Activated CD4-positive, alpha-beta memory T cell treated with anti-CD3 and anti-CD28 coated beads for 36 hours (primary cell): Measurements from ENCODE around the gene SPATA2L. TPM values are rescaled to one million over a fixed set of nuclear protein-coding genes. Genes with fewer than 3 reads are reported as not detected.
A peak's percentile ranks its signal among the peaks of the same experiment; 100 is the strongest.
"Not testable (repeated sequence)": the region's sequence is repeated elsewhere in the genome, so short reads cannot be mapped to it uniquely, and the experiment has no call there.

Experiments used
- CTCF ChIA-PET: fragments of 350-600 bp; sonication (Branson Sonifier 250); formaldehyde crosslinking; loops from one replicate; lab custom pipeline; 2021; ENCODE audit warnings: antibody characterized with exemption, inconsistent platforms; lab: Charles Lee
- POLR2A ChIA-PET: fragments of 350-600 bp; sonication (Branson Sonifier 250); formaldehyde crosslinking; loops from one replicate; lab custom pipeline; 2021; ENCODE audit warnings: antibody characterized with exemption; lab: Charles Lee
- DNase-seq: peaks from one replicate; pipeline ENCODE4 v3.0.0-alpha.2; 2020
- H3K27ac Mint-ChIP-seq: one replicate; pipeline ENCODE4 v1.8.0; 2021; ENCODE audit warnings: mixed read lengths
- H3K27me3 Mint-ChIP-seq: one replicate; pipeline ENCODE4 v1.8.0; 2021; ENCODE audit warnings: mixed read lengths
- H3K36me3 Mint-ChIP-seq: one replicate; pipeline ENCODE4 v1.8.0; 2021; ENCODE audit warnings: mixed read lengths
- H3K4me1 Mint-ChIP-seq: one replicate; pipeline ENCODE4 v1.8.0; 2021; ENCODE audit warnings: low read depth, mixed read lengths
- H3K4me3 Mint-ChIP-seq: one replicate; pipeline ENCODE4 v1.8.0; 2021; ENCODE audit warnings: mild to moderate bottlenecking, mixed read lengths
- H3K9me3 Mint-ChIP-seq: one replicate; pipeline ENCODE4 v1.8.0; 2021; ENCODE audit warnings: mixed read lengths
- intact Hi-C: fragments of 100-400 bp; cut with micrococcal nuclease; formaldehyde crosslinking; loops from one replicate; pipeline ENCODE4 v1.15.1; 2023
- total RNA-seq, 2 experiments: library from RNA; stranded (reverse); gene quantifications; one replicate each; pipeline ENCODE4 v1.2.3, GENCODE V29; 2021

SPATA2L gene
- total RNA-seq, 2 experiments from 2014 or later, result 6.8 to 7.6 TPM

- ChIA-PET CTCF (interaction anchor here (0.6 to 2.6 kb wide), 4 partner anchors 13 to 239 kb away, joined by 3 to 31 read pairs (median 8); partner anchors contain the start of gene SPATA2L), POLR2A (interaction anchor here (1.5 to 2.1 kb wide), 2 partner anchors 13 to 37 kb away, joined by 3 to 12 read pairs; partner anchors contain the start of gene SPATA2L)
- intact Hi-C loops, result no loop called here
- Mint-ChIP-seq H3K4me1 (peaks cover 15% of the 10 kb centered on the region), H3K9me3 (no peaks in the 10 kb centered on the region), H3K27me3 (no peaks in the 10 kb centered on the region), H3K27ac (peak overlapping the region; percentile 70), H3K36me3 (peaks cover 14% of the 10 kb centered on the region), H3K4me3 (peak overlapping the region; percentile 92)
- DNase-seq, result peak; percentile 47
Observed at GRCh38 chr16:89687092-89687940, 14.2 kb downstream of the SPATA2L start.

- Mint-ChIP-seq H3K36me3 (peaks cover 14% of the 10 kb centered on the region), H3K27me3 (no peaks in the 10 kb centered on the region), H3K9me3 (no peaks in the 10 kb centered on the region), H3K4me3 (peak within 1 kb of the TSS; percentile 92), H3K4me1 (peaks cover 15% of the 10 kb centered on the region), H3K27ac (peak within 1 kb of the TSS; percentile 90)
- DNase-seq, result peak; percentile 94
- ChIA-PET POLR2A (interaction anchor here (1.5 to 2.1 kb wide), 2 partner anchors 14 to 37 kb away, joined by 3 to 12 read pairs; partner anchors contain the start of gene SPATA2L), CTCF (interaction anchor here (0.6 to 2.6 kb wide), 4 partner anchors 13 to 239 kb away, joined by 3 to 31 read pairs (median 8); partner anchors contain the start of gene SPATA2L)
- intact Hi-C loops, result loop anchor here (1.0 kb wide), 3 partner anchors 14 to 126 kb away; partner anchors contain the start of gene RPL13
Observed at GRCh38 chr16:89686520-89687091, 14.9 kb downstream of the SPATA2L start, which contains the start of gene CDK10. Gene CDK10 (plus strand): TSS chr16:89686689. CDS start chr16:89686711, 22 bp downstream.

- Mint-ChIP-seq H3K4me3 (no peak overlapping the region), H3K36me3 (peaks cover 10% of the 10 kb centered on the region), H3K4me1 (peaks cover 15% of the 10 kb centered on the region), H3K27ac (no peak overlapping the region), H3K27me3 (no peaks in the 10 kb centered on the region), H3K9me3 (no peaks in the 10 kb centered on the region)
- ChIA-PET CTCF (interaction anchor here (1.1 to 2.6 kb wide), 3 partner anchors 14 to 175 kb away, joined by 3 to 31 read pairs (median 14); partner anchors contain the start of gene SPATA2L), POLR2A (interaction anchor here (1.5 to 2.1 kb wide), 2 partner anchors 15 to 38 kb away, joined by 3 to 12 read pairs; partner anchors contain the start of gene SPATA2L)
- no peak for DNase-seq
- intact Hi-C loops, result loop anchor here (1.0 kb wide), 3 partner anchors 14 to 126 kb away; partner anchors contain the start of gene RPL13
Observed at GRCh38 chr16:89685916-89686315, 15.6 kb downstream of the SPATA2L start.

GRCh38 chr16:89678258-89678657 lies 23.2 kb downstream of the SPATA2L start:
- Mint-ChIP-seq H3K27me3 (no peaks in the 10 kb centered on the region), H3K36me3 (no peaks in the 10 kb centered on the region), H3K27ac (no peak overlapping the region), H3K9me3 (peaks cover 4% of the 10 kb centered on the region), H3K4me3 (no peak overlapping the region), H3K4me1 (no peaks in the 10 kb centered on the region)
- no peak for DNase-seq
- POLR2A ChIA-PET, result no interaction called here
- intact Hi-C loops, result no loop called here
- CTCF ChIA-PET, result interaction anchor here (2.7 kb wide), 1 partner anchor 22 kb away, joined by 9 read pairs; no protein-coding TSS in a partner anchor

GRCh38 chr16:89672177-89672941 lies 29.1 kb downstream of the SPATA2L start:
- no peak overlapping the region for H3K27ac Mint-ChIP-seq
- H3K27me3 Mint-ChIP-seq, result no peaks in the 10 kb centered on the region
- no peaks in the 10 kb centered on the region for H3K9me3 Mint-ChIP-seq
- H3K4me1 Mint-ChIP-seq, result peaks cover 11% of the 10 kb centered on the region
- no peaks in the 10 kb centered on the region for H3K36me3 Mint-ChIP-seq
- CTCF ChIA-PET, result interaction anchor here (1.4 kb wide), 1 partner anchor 31 kb away, joined by 3 read pairs; no protein-coding TSS in a partner anchor
- intact Hi-C loops, result no loop called here
- H3K4me3 Mint-ChIP-seq, result no peak overlapping the region
- POLR2A ChIA-PET, result no interaction called here
- no peak for DNase-seq

GRCh38 chr16:89671565-89671964 lies 29.9 kb downstream of the SPATA2L start:
- H3K27ac Mint-ChIP-seq, POLR2A ChIA-PET: not testable (repeated sequence)

GRCh38 chr16:89670496-89671431 lies 30.7 kb downstream of the SPATA2L start:
- DNase-seq, result no peak
- H3K4me3 Mint-ChIP-seq, result no peak overlapping the region
- no peaks in the 10 kb centered on the region for H3K36me3 Mint-ChIP-seq
- H3K9me3 Mint-ChIP-seq, result no peaks in the 10 kb centered on the region
- ChIA-PET POLR2A (no interaction called here), CTCF (interaction anchor here (0.6 to 1.1 kb wide), 4 partner anchors 28 to 149 kb away, joined by 3 to 7 read pairs (median 4); no protein-coding TSS in a partner anchor)
- H3K4me1 Mint-ChIP-seq, result peaks cover 11% of the 10 kb centered on the region
- no peaks in the 10 kb centered on the region for H3K27me3 Mint-ChIP-seq
- intact Hi-C loops, result no loop called here
- H3K27ac Mint-ChIP-seq, result no peak overlapping the region

More at GRCh38 chr16:89671565-89671964, 29.9 kb downstream of the SPATA2L start:
- intact Hi-C loops, H3K27me3 Mint-ChIP-seq, H3K36me3 Mint-ChIP-seq, H3K9me3 Mint-ChIP-seq, DNase-seq, H3K4me3 Mint-ChIP-seq: not testable (repeated sequence)
- H3K4me1 Mint-ChIP-seq, result peaks cover 11% of the 10 kb centered on the region
- CTCF ChIA-PET, result interaction anchor here (0.6 to 0.7 kb wide), 3 partner anchors 27 to 150 kb away, joined by 3 to 7 read pairs (median 3); no protein-coding TSS in a partner anchor

GRCh38 chr16:89669755-89670154 lies 31.8 kb downstream of the SPATA2L start:
- intact Hi-C loops, result no loop called here
- Mint-ChIP-seq H3K36me3 (peaks cover 1% of the 10 kb centered on the region), H3K27ac (no peak overlapping the region), H3K27me3 (no peaks in the 10 kb centered on the region), H3K4me3 (no peak overlapping the region), H3K9me3 (no peaks in the 10 kb centered on the region), H3K4me1 (peaks cover 11% of the 10 kb centered on the region)
- POLR2A ChIA-PET, result no interaction called here
- CTCF ChIA-PET, result no interaction called here
- no peak for DNase-seq

GRCh38 chr16:89668790-89669158 lies 32.7 kb downstream of the SPATA2L start:
- H3K4me1 Mint-ChIP-seq, result peaks cover 11% of the 10 kb centered on the region
- DNase-seq, result no peak
- H3K4me3 Mint-ChIP-seq, result no peak overlapping the region
- H3K27ac Mint-ChIP-seq, result no peak overlapping the region
- ChIA-PET CTCF (interaction anchor here (0.6 to 2.0 kb wide), 3 partner anchors 10 to 240 kb away, joined by 3 to 5 read pairs (median 3); no protein-coding TSS in a partner anchor), POLR2A (no interaction called here)
- no peaks in the 10 kb centered on the region for H3K27me3 Mint-ChIP-seq
- H3K9me3 Mint-ChIP-seq, result no peaks in the 10 kb centered on the region
- peaks cover 1% of the 10 kb centered on the region for H3K36me3 Mint-ChIP-seq
- intact Hi-C loops, result no loop called here

GRCh38 chr16:89667633-89668032 lies 33.9 kb downstream of the SPATA2L start:
- H3K27me3 Mint-ChIP-seq, result no peaks in the 10 kb centered on the region
- H3K4me3 Mint-ChIP-seq, result no peak overlapping the region
- peaks cover 6% of the 10 kb centered on the region for H3K36me3 Mint-ChIP-seq
- no peak for DNase-seq
- ChIA-PET CTCF (interaction anchor here (0.8 to 2.0 kb wide), 3 partner anchors 9 to 92 kb away, joined by 3 to 5 read pairs (median 3); partner anchors contain the start of gene CPNE7), POLR2A (no interaction called here)
- H3K4me1 Mint-ChIP-seq, result peaks cover 11% of the 10 kb centered on the region
- H3K27ac Mint-ChIP-seq, result no peak overlapping the region
- no peaks in the 10 kb centered on the region for H3K9me3 Mint-ChIP-seq
- intact Hi-C loops, result no loop called here
